Smooth muscle cell (in vitro differentiated cells): ENCODE data around the gene FAM219B. TPM values are rescaled to one million over a fixed set of nuclear protein-coding genes. Genes with fewer than 3 reads are reported as not detected.

Experiments
- DNase-seq: peaks from one replicate; lab custom pipeline; 2025; ENCODE audit not compliant: unreplicated experiment; lab: John Stamatoyannopoulos, UW
- H2AFZ ChIP-seq: fragments of 200-600 bp; sonication (generic); 2 replicates; pipeline ENCODE4 v1.6.0; 2016; ENCODE audit warnings: antibody characterized with exemption, low read depth, mild to moderate bottlenecking
- H3F3A ChIP-seq: fragments of 200-600 bp; sonication (generic); 2 replicates; pipeline ENCODE4 v1.6.0; 2017; ENCODE audit warnings: antibody characterized with exemption, low read depth
- H3K27ac ChIP-seq: fragments of 200-600 bp; sonication (generic); 2 replicates; pipeline ENCODE4 v1.5.1; 2016; ENCODE audit warnings: low read depth, mild to moderate bottlenecking
- H3K27me3 ChIP-seq: fragments of 200-600 bp; sonication (generic); 2 replicates; pipeline ENCODE4 v1.6.1; 2016; ENCODE audit warnings: low read depth, mild to moderate bottlenecking
- H3K36me3 ChIP-seq: fragments of 200-600 bp; sonication (generic); 2 replicates; pipeline ENCODE4 v1.5.1; 2016; ENCODE audit warnings: low read depth
- H3K4me1 ChIP-seq: fragments of 200-600 bp; sonication (generic); 2 replicates; pipeline ENCODE4 v1.5.1; 2016; ENCODE audit warnings: low read depth
- H3K4me2 ChIP-seq: fragments of 200-600 bp; sonication (generic); 2 replicates; pipeline ENCODE4 v1.6.0; 2016; ENCODE audit warnings: mild to moderate bottlenecking
- H3K4me3 ChIP-seq: fragments of 200-600 bp; sonication (generic); 2 replicates; pipeline ENCODE4 v1.5.1; 2016; ENCODE audit warnings: mild to moderate bottlenecking
- H3K79me2 ChIP-seq: fragments of 200-600 bp; sonication (generic); 2 replicates; pipeline ENCODE4 v1.6.0; 2016; ENCODE audit warnings: low read depth, mild to moderate bottlenecking
- H3K9ac ChIP-seq: fragments of 200-600 bp; sonication (generic); 2 replicates; pipeline ENCODE4 v1.6.0; 2016; ENCODE audit warnings: low read depth
- H3K9me3 ChIP-seq: fragments of 200-600 bp; sonication (generic); replicated peaks from 2 replicates; pipeline ENCODE4 v1.5.1; 2016; ENCODE audit warnings: low read depth
- H4K20me1 ChIP-seq: fragments of 200-600 bp; sonication (generic); 2 replicates; pipeline ENCODE4 v1.6.0; 2016; ENCODE audit warnings: low read depth
- CTCF ChIP-seq: fragments of 200-600 bp; sonication (generic); IDR thresholded peaks from 2 replicates; pipeline ENCODE4 v1.5.1; 2017; ENCODE audit warnings: borderline replicate concordance, mild to moderate bottlenecking, antibody characterized with exemption; ENCODE audit not compliant: insufficient read depth, poor library complexity, severe bottlenecking
- WGBS: methylation state at CpG from one replicate; pipeline ENCODE4 v1.1.7; 2016; ENCODE audit warnings: low lambda C conversion rate; 5-methylcytosine and 5-hydroxymethylcytosine counted together
- polyA plus RNA-seq: library from polyadenylated mRNA; unstranded; fragments of >200 nt; fragmentation: Nextera tagmentation; extraction: Ambion mirVana; gene quantifications from 2 replicates; pipeline ENCODE4 v1.2.1, GENCODE V29; 2016
- total RNA-seq: library from RNA; depleted of rRNA; stranded (reverse); fragments of >200 nt; gene quantifications from 2 replicates; pipeline ENCODE4 v1.2.3, GENCODE V29; 2014

FAM219B gene
- total RNA-seq, result 52.4 and 53.7 TPM in 2 replicates
- 37.1 and 40.2 TPM in 2 replicates for polyA plus RNA-seq

- H3K9me3 ChIP-seq, result no peaks in the 10 kb centered on the region
- peak within 1 kb of the TSS; percentile 91 for H3K4me2 ChIP-seq
- peak within 1 kb of the TSS; percentile 81 for H3K4me3 ChIP-seq
- H2AFZ ChIP-seq, result peak within 1 kb of the TSS; percentile 98
- peak within 1 kb of the TSS; percentile 68 for H3K27ac ChIP-seq
- peaks cover 11% of the 10 kb centered on the region for H3K4me1 ChIP-seq
- no peak for TF ChIP-seq CTCF
- peaks cover 7% of the 10 kb centered on the region for H4K20me1 ChIP-seq
- peaks cover 20% of the 10 kb centered on the region for H3K79me2 ChIP-seq
- H3F3A ChIP-seq, result peaks cover 5% of the 10 kb centered on the region
- H3K27me3 ChIP-seq, result no peaks in the 10 kb centered on the region
- peak within 1 kb of the TSS; percentile 88 for H3K9ac ChIP-seq
- under 1% methylated on average over 70 of the region's 74 CpGs for WGBS
- H3K36me3 ChIP-seq, result no peaks in the 10 kb centered on the region
- DNase-seq, result peak; percentile 78
These were observed at the start of gene FAM219B for GRCh38 chr15:74906450-74907162. Gene FAM219B, minus strand, starts transcription at chr15:74906851. Its CDS starts 51 bp downstream, at chr15:74906800.

GRCh38 chr15:74955796-74956647 is 49.4 kb upstream of the FAM219B start:
- 4% methylated on average over 88 of the region's 88 CpGs for WGBS
- peaks cover 6% of the 10 kb centered on the region for H3K27me3 ChIP-seq

DNA sequence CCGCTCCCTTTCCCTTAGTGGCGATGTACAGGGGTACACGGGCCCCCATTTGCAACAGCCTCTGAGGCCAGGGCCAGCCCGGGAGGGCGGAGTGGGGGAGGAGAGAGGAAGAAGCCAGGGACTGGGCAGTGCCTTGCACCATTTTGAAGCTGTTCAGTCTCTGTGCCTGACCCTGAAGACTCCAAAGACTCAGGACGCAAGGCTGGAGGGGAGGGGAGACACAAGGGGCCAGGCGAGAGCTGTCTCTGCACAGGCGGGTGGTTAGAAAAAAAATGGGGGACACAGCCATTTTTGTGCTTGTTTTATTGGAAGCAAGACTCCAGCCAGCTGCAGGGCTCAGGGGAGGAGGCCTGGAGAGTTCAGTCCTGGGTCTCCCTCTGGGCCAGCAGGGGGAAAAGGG is 48.4 kb upstream of the FAM219B start:
- peak overlapping the region; percentile 60 for H3K4me3 ChIP-seq
- peak overlapping the region; percentile 96 for H3K4me2 ChIP-seq
- DNase-seq, result peak; percentile 59
- H3K9me3 ChIP-seq, result no peaks in the 10 kb centered on the region
- peaks cover 18% of the 10 kb centered on the region for H3F3A ChIP-seq
- H2AFZ ChIP-seq, result no peak overlapping the region
- no peaks in the 10 kb centered on the region for H3K36me3 ChIP-seq
- TF ChIP-seq CTCF, result no peak
- no peak overlapping the region for H3K9ac ChIP-seq
- H3K27me3 ChIP-seq, result peaks cover 6% of the 10 kb centered on the region
- H3K27ac ChIP-seq, result peak overlapping the region; percentile 68
- 24% methylated on average over 8 of the region's 8 CpGs for WGBS
- H3K79me2 ChIP-seq, result no peaks in the 10 kb centered on the region
- peaks cover 23% of the 10 kb centered on the region for H3K4me1 ChIP-seq
- H4K20me1 ChIP-seq, result peaks cover 29% of the 10 kb centered on the region

More at GRCh38 chr15:74955796-74956647, 49.4 kb upstream of the FAM219B start:
- peak; percentile 62 for DNase-seq
- peak; percentile 22 for TF ChIP-seq CTCF
- peaks cover 23% of the 10 kb centered on the region for H4K20me1 ChIP-seq
- peak overlapping the region; percentile 17 for H3K9ac ChIP-seq
- no peaks in the 10 kb centered on the region for H3K36me3 ChIP-seq
- peaks cover 23% of the 10 kb centered on the region for H3K4me1 ChIP-seq
- peak overlapping the region; percentile 96 for H3K4me2 ChIP-seq
- H3K9me3 ChIP-seq, result no peaks in the 10 kb centered on the region
- peak overlapping the region; percentile 60 for H3K4me3 ChIP-seq
- H3F3A ChIP-seq, result peaks cover 18% of the 10 kb centered on the region
- H3K79me2 ChIP-seq, result no peaks in the 10 kb centered on the region
- peak overlapping the region; percentile 68 for H3K27ac ChIP-seq
- peak overlapping the region; percentile 80 for H2AFZ ChIP-seq
